GM13976 (cell line): Measurements from ENCODE around the gene KDM5A.
A peak's percentile ranks its signal among the peaks of the same experiment; 100 is the strongest.
"Not testable (repeated sequence)": the region's sequence is repeated elsewhere in the genome, so short reads cannot be mapped to it uniquely, and the experiment has no call there.

Source experiments
- DNase-seq: peaks from one replicate; pipeline ENCODE4 v3.0.0; 2012; ENCODE audit warnings: low spot score
- CTCF ChIP-seq: IDR thresholded peaks from 2 replicates; pipeline ENCODE4 v1.5.1; 2012; ENCODE audit warnings: borderline replicate concordance, mild to moderate bottlenecking; ENCODE audit not compliant: insufficient read depth; ENCODE audit errors: extremely low read depth, missing control alignments, control extremely low read depth
- in situ Hi-C: fragments of 300-500 bp; cut with MboI; formaldehyde crosslinking; loops from one replicate; pipeline ENCODE4 v1.12.0; 2022; ENCODE audit warnings: low sequenced_read_pairs, mixed read lengths, inconsistent platforms; ENCODE audit not compliant: unreplicated experiment

Gene KDM5A

GRCh38 chr12:389142-390096 is at the start of gene KDM5A:
Gene KDM5A (minus strand): TSS chr12:389320. CDS start chr12:389091, 229 bp downstream.
- TF ChIP-seq CTCF: no peak
- DNase-seq: peak; percentile 91
- in situ Hi-C loops: no loop called here

DNA sequence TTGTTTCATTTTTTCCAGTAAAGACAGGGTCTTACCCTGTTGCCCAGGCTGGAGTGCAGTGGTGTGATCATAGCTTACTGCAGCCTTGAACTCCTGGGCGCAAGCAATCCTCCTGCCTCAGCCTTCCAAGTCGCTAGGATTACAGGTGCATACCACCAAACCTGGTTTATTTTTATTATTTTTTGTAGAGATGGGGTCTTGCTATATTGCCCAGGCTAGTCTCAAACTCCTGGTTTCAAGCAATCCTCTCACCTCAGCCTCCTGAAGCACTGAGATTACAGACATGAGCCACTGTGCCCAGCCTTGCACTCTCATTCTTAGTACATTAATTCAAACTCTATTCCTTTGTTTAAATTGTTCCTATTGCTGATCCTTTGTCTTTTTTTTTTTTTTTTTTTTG is 46.6 kb upstream of the KDM5A start:
- in situ Hi-C loops, DNase-seq: not testable (repeated sequence)

- no peak for TF ChIP-seq CTCF
- DNase-seq: no peak
- in situ Hi-C loops: no loop called here
Observed at GRCh38 chr12:422526-422925, 33.4 kb upstream of the KDM5A start.

DNA sequence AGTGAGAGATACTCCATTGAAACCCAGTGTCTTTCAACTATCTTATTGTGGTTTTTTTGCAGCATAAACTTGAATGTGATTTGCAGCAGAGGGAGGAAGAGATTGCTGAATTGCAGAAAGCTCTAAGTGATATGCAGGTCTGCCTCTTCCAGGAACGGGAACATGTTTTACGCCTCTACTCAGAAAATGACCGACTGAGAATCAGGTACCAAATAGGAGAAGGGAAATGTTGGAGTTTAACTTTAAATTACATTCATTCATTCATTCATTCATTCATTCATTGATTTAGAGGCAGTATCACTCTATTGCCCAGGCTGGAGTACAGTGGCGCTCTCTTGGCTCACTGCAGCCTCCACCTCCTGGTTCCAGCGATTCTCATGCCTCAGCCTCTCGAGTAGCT is 29.3 kb upstream of the KDM5A start:
- in situ Hi-C loops: no loop called here

DNA sequence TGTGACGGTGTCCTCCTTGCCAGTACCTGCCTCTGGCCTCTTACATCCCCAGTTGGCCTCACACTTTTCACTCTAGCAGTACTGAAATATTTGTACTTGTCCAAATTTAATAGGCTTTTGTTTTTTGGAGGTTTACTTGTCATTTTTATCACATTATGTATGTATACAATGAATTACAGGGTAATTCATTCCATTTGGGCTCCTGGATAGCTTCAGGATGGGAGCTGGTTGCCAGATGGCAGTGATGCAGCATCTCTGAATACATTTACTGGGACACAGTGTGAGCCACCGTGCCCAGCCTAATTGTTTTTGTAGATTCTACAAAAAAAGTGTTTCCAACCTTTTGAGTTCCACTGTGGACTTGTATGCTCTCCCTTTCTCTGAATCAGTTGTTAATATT is 25.7 kb upstream of the KDM5A start:
- in situ Hi-C loops: no loop called here
- TF ChIP-seq CTCF: no peak
- DNase-seq: no peak

More for the DNA sequence above, 29.3 kb upstream of the KDM5A start:
- TF ChIP-seq CTCF: no peak
- no peak for DNase-seq

DNA sequence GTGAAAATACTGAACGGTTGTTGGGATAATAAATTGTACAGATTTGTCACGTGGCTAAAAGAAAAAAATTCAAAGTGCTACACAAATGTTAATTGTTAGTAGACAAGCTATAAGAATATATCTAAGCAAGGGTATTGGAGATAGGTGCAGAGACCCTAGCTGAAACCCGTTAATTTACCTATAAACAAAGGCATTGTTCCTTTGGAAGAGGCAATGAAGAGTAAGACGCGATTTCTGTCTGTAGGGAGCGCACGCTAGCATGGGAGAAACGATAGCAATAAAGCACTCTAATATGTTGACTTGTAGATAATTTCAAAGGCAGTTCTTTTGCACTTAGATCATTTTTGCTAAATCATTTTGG is 12.9 kb upstream of the KDM5A start:
- DNase-seq: no peak
- TF ChIP-seq CTCF: no peak
- in situ Hi-C loops: no loop called here

- DNase-seq: peak; percentile 94
- in situ Hi-C loops: no loop called here
- no peak for TF ChIP-seq CTCF
Observed at GRCh38 chr12:401235-402028, 12.3 kb upstream of the KDM5A start, which contains the start of gene CCDC77. Gene CCDC77 (plus strand): TSS chr12:401644. CDS start chr12:409384, 7,740 bp downstream.
